SK-N-MC (cell line): ENCODE data around the gene FREM1.

Experiments used
- DNase-seq: peaks from one replicate; pipeline ENCODE4 v3.0.0-alpha.2; 2011; ENCODE audit warnings: low read depth, low spot score
- H3K27ac ChIP-seq: fragments of 200-600 bp; sonication (generic); 2 replicates; pipeline ENCODE4 v1.5.1; 2016; ENCODE audit warnings: mixed run types
- H3K36me3 ChIP-seq: fragments of 200-600 bp; sonication (generic); 2 replicates; pipeline ENCODE4 v1.6.1; 2017; ENCODE audit warnings: antibody characterized with exemption, low read length, mixed read lengths; ENCODE audit not compliant: insufficient read depth
- H3K4me3 ChIP-seq: fragments of 200-600 bp; sonication (generic); 2 replicates; pipeline ENCODE4 v1.5.1; 2016
- H3K9ac ChIP-seq: fragments of 200-600 bp; sonication (generic); 2 replicates; pipeline ENCODE4 v1.8.0; 2017; ENCODE audit warnings: mixed run types, mixed read lengths; ENCODE audit not compliant: insufficient read length
- H3K9me3 ChIP-seq: fragments of 200-600 bp; sonication (generic); 2 replicates; pipeline ENCODE4 v1.6.1; 2017; ENCODE audit warnings: low read depth, mild to moderate bottlenecking, antibody characterized with exemption, low read length, moderate library complexity, mixed read lengths
- EZH2 ChIP-seq: fragments of 200-600 bp; sonication (generic); IDR thresholded peaks from one replicate; pipeline ENCODE4 v1.6.1; 2017; ENCODE audit warnings: antibody characterized with exemption
- FOXP2 ChIP-seq: optimal IDR thresholded peaks from 2 replicates; pipeline ENCODE3; 2011; ENCODE audit warnings: mild to moderate bottlenecking, moderate library complexity; ENCODE audit not compliant: insufficient read depth; ENCODE audit errors: extremely low read length, control extremely low read depth
- POLR2AphosphoS5 ChIP-seq: IDR thresholded peaks from 2 replicates; pipeline ENCODE4 v1.6.1; 2012; ENCODE audit warnings: mild to moderate bottlenecking, low read depth, low read length, borderline replicate concordance

Gene FREM1

DNA sequence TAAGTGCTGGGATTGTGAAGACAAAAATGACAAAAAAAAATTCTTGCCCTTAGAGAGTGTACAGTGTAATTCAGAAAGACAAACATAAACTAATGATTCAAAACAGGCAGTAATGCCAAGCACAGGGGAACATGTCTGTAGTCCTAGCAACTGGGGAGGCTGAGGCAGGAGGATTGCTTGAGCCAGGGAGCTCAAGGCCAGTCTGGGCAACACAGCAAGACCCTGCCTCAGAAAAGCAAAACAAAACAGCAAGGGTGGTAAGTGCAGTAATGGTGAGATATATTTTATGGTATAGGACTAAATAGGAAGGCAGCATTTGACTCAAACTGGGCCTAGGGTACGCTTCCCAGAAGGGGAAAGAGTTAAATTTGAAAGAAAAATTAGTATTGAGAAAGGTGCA lies 18.9 kb downstream of the FREM1 start:
- no peak overlapping the region for H3K4me3 ChIP-seq
- no peaks in the 10 kb centered on the region for H3K36me3 ChIP-seq
- no peak overlapping the region for H3K27ac ChIP-seq
- H3K9me3 ChIP-seq = no peaks in the 10 kb centered on the region
- no peak overlapping the region for H3K9ac ChIP-seq
- DNase-seq = no peak
- no peak for TF ChIP-seq EZH2
- no peak for TF ChIP-seq FOXP2
- no peak for TF ChIP-seq POLR2AphosphoS5

DNA sequence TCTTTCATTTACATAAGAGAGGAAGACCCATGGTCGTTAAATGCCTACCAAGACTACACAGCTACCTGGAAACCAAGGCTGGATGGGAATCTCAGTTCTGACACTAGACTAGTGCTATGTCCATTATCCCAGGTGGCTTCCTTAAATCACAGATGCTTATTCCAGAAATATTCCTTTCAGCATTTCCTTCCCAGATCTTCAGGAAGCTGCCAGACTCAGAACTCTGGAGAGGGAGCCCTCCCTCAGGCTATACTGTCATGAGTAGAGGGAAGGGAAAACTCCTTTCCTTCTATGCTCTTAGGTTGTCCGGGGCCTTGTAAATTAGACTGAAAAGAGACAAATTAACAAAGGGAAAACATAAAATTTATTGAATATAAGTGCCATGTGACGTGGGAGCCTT lies 20.8 kb downstream of the FREM1 start:
- no peaks in the 10 kb centered on the region for H3K9me3 ChIP-seq
- H3K36me3 ChIP-seq = no peaks in the 10 kb centered on the region
- TF ChIP-seq POLR2AphosphoS5 (no peak), EZH2 (no peak), FOXP2 (no peak)
- H3K9ac ChIP-seq = no peak overlapping the region
- no peak for DNase-seq
- H3K27ac ChIP-seq = peak overlapping the region; percentile 14; the same call in 1 of the 2 replicates
- peak overlapping the region; percentile 14; the same call in 1 of the 2 replicates for H3K4me3 ChIP-seq

GRCh38 chr9:14888875-14889274 lies 21.4 kb downstream of the FREM1 start:
- no peak for DNase-seq
- peak overlapping the region; percentile 14; the same call in 1 of the 2 replicates for H3K27ac ChIP-seq
- no peak overlapping the region for H3K9ac ChIP-seq
- no peaks in the 10 kb centered on the region for H3K9me3 ChIP-seq
- no peak overlapping the region for H3K4me3 ChIP-seq
- no peak for TF ChIP-seq EZH2
- TF ChIP-seq FOXP2 = no peak
- TF ChIP-seq POLR2AphosphoS5 = no peak
- H3K36me3 ChIP-seq = no peaks in the 10 kb centered on the region

- Histone ChIP-seq H3K4me3 (no peak overlapping the region), H3K9me3 (no peaks in the 10 kb centered on the region), H3K9ac (no peak overlapping the region), H3K27ac (peak overlapping the region; percentile 17; the same call in 1 of the 2 replicates), H3K36me3 (no peaks in the 10 kb centered on the region)
- DNase-seq = no peak
- no peak for TF ChIP-seq FOXP2
- no peak for TF ChIP-seq POLR2AphosphoS5
- no peak for TF ChIP-seq EZH2
Observed at GRCh38 chr9:14888272-14888671, 22.0 kb downstream of the FREM1 start.

GRCh38 chr9:14887149-14887548 lies 23.1 kb downstream of the FREM1 start:
- Histone ChIP-seq H3K4me3 (no peak overlapping the region), H3K27ac (peak overlapping the region; percentile 33; the same call in 1 of the 2 replicates), H3K36me3 (no peaks in the 10 kb centered on the region), H3K9me3 (no peaks in the 10 kb centered on the region), H3K9ac (no peak overlapping the region)
- no peak for DNase-seq
- TF ChIP-seq FOXP2 (no peak), EZH2 (no peak), POLR2AphosphoS5 (no peak)

DNA sequence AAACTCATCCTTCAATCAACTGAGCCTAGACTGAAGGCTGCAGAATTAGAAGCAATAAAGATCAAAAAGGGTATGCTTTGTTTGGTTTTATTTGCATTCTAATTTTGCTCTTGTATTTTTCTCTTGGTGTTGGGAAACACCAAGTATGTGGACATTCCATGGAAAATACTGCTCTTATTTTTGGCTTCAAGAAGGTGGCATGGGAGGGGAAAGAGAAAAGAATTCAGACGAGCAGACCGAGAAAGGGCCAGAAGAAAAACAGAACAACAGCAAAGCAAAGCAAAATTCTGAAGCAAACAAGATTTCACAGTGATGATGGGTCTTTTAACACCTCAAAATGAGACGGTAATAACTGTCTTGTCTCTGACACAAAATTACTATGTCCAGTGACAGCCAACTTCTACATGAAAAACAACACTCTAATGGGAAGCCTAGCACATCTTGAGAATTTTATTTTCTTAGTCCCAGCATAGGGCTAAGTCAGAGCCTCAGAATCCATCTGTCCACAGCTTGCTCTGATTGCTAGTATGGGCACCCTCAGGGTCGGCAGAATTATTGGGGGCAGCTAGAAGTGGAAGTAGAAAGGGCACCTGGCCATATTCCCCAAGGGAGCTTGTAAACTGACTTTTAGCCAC lies 26.8 kb downstream of the FREM1 start:
- no peaks in the 10 kb centered on the region for H3K9me3 ChIP-seq
- DNase-seq = no peak
- no peak overlapping the region for H3K4me3 ChIP-seq
- peaks cover 6% of the 10 kb centered on the region; the same call in 1 of the 2 replicates for H3K36me3 ChIP-seq
- no peak overlapping the region for H3K27ac ChIP-seq
- H3K9ac ChIP-seq = no peak overlapping the region
- TF ChIP-seq FOXP2 = no peak
- TF ChIP-seq EZH2 = no peak
- TF ChIP-seq POLR2AphosphoS5 = no peak

- DNase-seq = no peak
- peaks cover 12% of the 10 kb centered on the region for H3K36me3 ChIP-seq
Observed at GRCh38 chr9:14882090-14882489, 28.1 kb downstream of the FREM1 start.

GRCh38 chr9:14881006-14881405 lies 29.2 kb downstream of the FREM1 start:
- no peak for DNase-seq
- H3K9me3 ChIP-seq = no peaks in the 10 kb centered on the region
- TF ChIP-seq FOXP2 = no peak
- no peak for TF ChIP-seq POLR2AphosphoS5
- no peak for TF ChIP-seq EZH2
- 0 out of 2 replicates have a peak overlapping the region, but pooled peaks have one; percentile 37 for H3K27ac ChIP-seq
- no peak overlapping the region for H3K9ac ChIP-seq
- H3K36me3 ChIP-seq = peaks cover 12% of the 10 kb centered on the region
- H3K4me3 ChIP-seq = no peak overlapping the region

More at GRCh38 chr9:14882090-14882489, 28.1 kb downstream of the FREM1 start:
- no peak overlapping the region for H3K4me3 ChIP-seq
- H3K9ac ChIP-seq = no peak overlapping the region
- no peak overlapping the region for H3K27ac ChIP-seq
- no peak for TF ChIP-seq POLR2AphosphoS5
- H3K9me3 ChIP-seq = no peaks in the 10 kb centered on the region

DNA sequence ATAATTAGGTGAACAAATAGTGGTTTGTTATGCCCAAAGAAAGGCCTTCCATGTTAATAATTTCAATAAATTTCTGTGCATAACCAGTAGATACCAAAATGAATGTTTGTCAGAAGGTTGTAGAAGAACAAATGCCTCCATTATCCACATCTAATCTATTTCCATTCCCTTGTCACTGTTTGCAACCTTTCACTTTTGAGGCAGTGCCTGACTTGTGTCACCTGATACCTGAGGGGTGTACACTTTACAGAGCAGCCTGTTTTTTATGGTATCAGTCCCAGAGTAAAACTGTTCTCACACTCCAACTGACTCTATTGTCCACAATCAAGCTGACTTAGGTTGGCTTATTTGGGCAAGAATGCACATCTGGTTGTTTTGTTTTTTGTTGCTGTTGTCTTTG lies 40.1 kb downstream of the FREM1 start:
- H3K9ac ChIP-seq = no peak overlapping the region
- DNase-seq = no peak
- H3K36me3 ChIP-seq = no peaks in the 10 kb centered on the region
- H3K27ac ChIP-seq = no peak overlapping the region
- TF ChIP-seq POLR2AphosphoS5 = no peak
- TF ChIP-seq FOXP2 = no peak
- no peak for TF ChIP-seq EZH2
- no peak overlapping the region for H3K4me3 ChIP-seq
- H3K9me3 ChIP-seq = no peaks in the 10 kb centered on the region
